HG03175 (cell line): ENCODE measurements around the gene EIF4B.

Source experiments
- ATAC-seq: cut with Tn5 transposase; IDR thresholded peaks from one replicate; pipeline ENCODE4 v1.9.1; 2021; ENCODE audit warnings: mild to moderate bottlenecking, moderate library complexity; ENCODE audit not compliant: unreplicated experiment

Gene EIF4B

GRCh38 chr12:53067993-53068770 is 61.9 kb downstream of the EIF4B start:
- ATAC-seq: no peak

- no peak for ATAC-seq
Measured at GRCh38 chr12:53068811-53069585, 62.7 kb downstream of the EIF4B start.

- no peak for ATAC-seq
Measured at GRCh38 chr12:53069621-53070410, 63.6 kb downstream of the EIF4B start.

GRCh38 chr12:53070877-53071492 is 64.7 kb downstream of the EIF4B start:
- no peak for ATAC-seq

- ATAC-seq: no peak
Measured at GRCh38 chr12:53071591-53072551, 65.6 kb downstream of the EIF4B start.

GRCh38 chr12:53073881-53074280 is 67.6 kb downstream of the EIF4B start:
- no peak for ATAC-seq

GRCh38 chr12:53074283-53074998 is 68.2 kb downstream of the EIF4B start:
- no peak for ATAC-seq

GRCh38 chr12:53074999-53075370 is 68.7 kb downstream of the EIF4B start:
- ATAC-seq: no peak

- no peak for ATAC-seq
Measured at GRCh38 chr12:53076461-53076860, 70.2 kb downstream of the EIF4B start.

- no peak for ATAC-seq
Measured at GRCh38 chr12:53077030-53077429, 70.8 kb downstream of the EIF4B start.

GRCh38 chr12:53078425-53079225 is 72.4 kb downstream of the EIF4B start:
- peak; percentile 32 for ATAC-seq

GRCh38 chr12:53079226-53080117 is 73.2 kb downstream of the EIF4B start, which contains the start of gene SPRYD3:
SPRYD3 (minus strand) TSS chr12:53079390; CDS start chr12:53079333, 57 bp downstream.
- ATAC-seq: peak; percentile 99

GRCh38 chr12:53082637-53083175 is 76.5 kb downstream of the EIF4B start:
- no peak for ATAC-seq

GRCh38 chr12:53086361-53086760 is 80.1 kb downstream of the EIF4B start:
- ATAC-seq: no peak

- ATAC-seq: no peak
Measured at GRCh38 chr12:53090105-53090504, 83.8 kb downstream of the EIF4B start.

GRCh38 chr12:53090554-53090953 is 84.3 kb downstream of the EIF4B start:
- no peak for ATAC-seq

GRCh38 chr12:53091756-53092155 is 85.5 kb downstream of the EIF4B start:
- ATAC-seq: no peak
